ENCODE measurements around the gene SRC.

The SRC gene

DNA sequence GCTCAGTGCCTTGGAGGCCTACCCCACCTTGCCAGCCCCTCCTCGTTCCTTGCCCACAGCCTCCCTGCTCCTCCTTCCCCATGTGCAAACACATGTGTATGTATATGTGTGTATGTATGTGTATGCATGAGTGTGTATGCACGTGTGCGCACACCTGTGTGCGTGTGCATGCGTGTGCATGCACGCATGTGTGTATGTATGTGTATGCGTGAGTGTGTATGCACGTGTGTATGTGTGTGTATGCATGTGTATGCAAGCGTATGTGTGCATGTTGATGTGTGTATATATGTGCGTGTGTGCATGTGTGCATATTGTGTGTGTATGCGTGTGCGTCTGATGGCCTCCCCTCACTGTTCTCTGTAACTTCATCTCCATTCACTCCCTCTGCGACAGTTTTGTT is 74.7 kb downstream of the SRC start:
- no peaks in the 10 kb centered on the region for H3K36me3 ChIP-seq (ENCODE audit: insufficient read depth, low read length)
- no peaks in the 10 kb centered on the region for H3K27me3 ChIP-seq (ENCODE audit: insufficient read depth, low read length)
- no peak overlapping the region for H3K4me3 ChIP-seq (ENCODE audit: low read depth, low read length, poor library complexity, severe bottlenecking)
- H3K4me2 ChIP-seq (ENCODE audit: low read length): no peak overlapping the region
- H3K9me3 ChIP-seq (ENCODE audit: low read length): no peaks in the 10 kb centered on the region
- H3K27ac ChIP-seq (ENCODE audit: low read depth, low read length, poor library complexity, severe bottlenecking): no peak overlapping the region
- no peaks in the 10 kb centered on the region for H3K4me1 ChIP-seq (ENCODE audit: insufficient read depth, low read length, severe bottlenecking)
- no peak for TF ChIP-seq EZH2 (IDR thresholded peaks at IDR 0.05; ENCODE audit: borderline replicate concordance, low read length)
- TF ChIP-seq, protein P1, sequence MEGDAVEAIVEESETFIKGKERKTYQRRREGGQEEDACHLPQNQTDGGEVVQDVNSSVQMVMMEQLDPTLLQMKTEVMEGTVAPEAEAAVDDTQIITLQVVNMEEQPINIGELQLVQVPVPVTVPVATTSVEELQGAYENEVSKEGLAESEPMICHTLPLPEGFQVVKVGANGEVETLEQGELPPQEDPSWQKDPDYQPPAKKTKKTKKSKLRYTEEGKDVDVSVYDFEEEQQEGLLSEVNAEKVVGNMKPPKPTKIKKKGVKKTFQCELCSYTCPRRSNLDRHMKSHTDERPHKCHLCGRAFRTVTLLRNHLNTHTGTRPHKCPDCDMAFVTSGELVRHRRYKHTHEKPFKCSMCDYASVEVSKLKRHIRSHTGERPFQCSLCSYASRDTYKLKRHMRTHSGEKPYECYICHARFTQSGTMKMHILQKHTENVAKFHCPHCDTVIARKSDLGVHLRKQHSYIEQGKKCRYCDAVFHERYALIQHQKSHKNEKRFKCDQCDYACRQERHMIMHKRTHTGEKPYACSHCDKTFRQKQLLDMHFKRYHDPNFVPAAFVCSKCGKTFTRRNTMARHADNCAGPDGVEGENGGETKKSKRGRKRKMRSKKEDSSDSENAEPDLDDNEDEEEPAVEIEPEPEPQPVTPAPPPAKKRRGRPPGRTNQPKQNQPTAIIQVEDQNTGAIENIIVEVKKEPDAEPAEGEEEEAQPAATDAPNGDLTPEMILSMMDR (IDR thresholded peaks at IDR 0.05; ENCODE audit: low read length): no peak
- no peak overlapping the region for H3K9ac ChIP-seq (ENCODE audit: low read length)
- no peaks in the 10 kb centered on the region for H3K79me2 ChIP-seq (ENCODE audit: insufficient read depth, low read length)
- H3F3A ChIP-seq (ENCODE audit: insufficient read depth, low read length): no peaks in the 10 kb centered on the region
- H2AFZ ChIP-seq (ENCODE audit: low read length): no peak overlapping the region
- H4K20me1 ChIP-seq (ENCODE audit: insufficient read depth, low read length): no peaks in the 10 kb centered on the region
- no peaks in the 10 kb centered on the region for H3K9me2 ChIP-seq (ENCODE audit: low read depth, low read length)

GRCh38 chr20:37421060-37421905 is 75.3 kb downstream of the SRC start:
- Histone ChIP-seq H3K4me2 (ENCODE audit: low read length) (no peak overlapping the region), H3K27me3 (ENCODE audit: insufficient read depth, low read length) (no peaks in the 10 kb centered on the region), H3K27ac (ENCODE audit: low read depth, low read length, poor library complexity, severe bottlenecking) (no peak overlapping the region), H4K20me1 (ENCODE audit: insufficient read depth, low read length) (no peaks in the 10 kb centered on the region), H3K4me1 (ENCODE audit: insufficient read depth, low read length, severe bottlenecking) (no peaks in the 10 kb centered on the region), H3K9me3 (ENCODE audit: low read length) (no peaks in the 10 kb centered on the region), H3K9ac (ENCODE audit: low read length) (no peak overlapping the region), H3K9me2 (ENCODE audit: low read depth, low read length) (no peaks in the 10 kb centered on the region), H2AFZ (ENCODE audit: low read length) (no peak overlapping the region), H3K36me3 (ENCODE audit: insufficient read depth, low read length) (no peaks in the 10 kb centered on the region), H3K79me2 (ENCODE audit: insufficient read depth, low read length) (no peaks in the 10 kb centered on the region), H3K4me3 (ENCODE audit: low read depth, low read length, poor library complexity, severe bottlenecking) (no peak overlapping the region), H3F3A (ENCODE audit: insufficient read depth, low read length) (no peaks in the 10 kb centered on the region)
- TF ChIP-seq EZH2 (IDR thresholded peaks at IDR 0.05; ENCODE audit: borderline replicate concordance, low read length): no peak
- TF ChIP-seq, protein P1 (IDR thresholded peaks at IDR 0.05; ENCODE audit: low read length): no peak

DNA sequence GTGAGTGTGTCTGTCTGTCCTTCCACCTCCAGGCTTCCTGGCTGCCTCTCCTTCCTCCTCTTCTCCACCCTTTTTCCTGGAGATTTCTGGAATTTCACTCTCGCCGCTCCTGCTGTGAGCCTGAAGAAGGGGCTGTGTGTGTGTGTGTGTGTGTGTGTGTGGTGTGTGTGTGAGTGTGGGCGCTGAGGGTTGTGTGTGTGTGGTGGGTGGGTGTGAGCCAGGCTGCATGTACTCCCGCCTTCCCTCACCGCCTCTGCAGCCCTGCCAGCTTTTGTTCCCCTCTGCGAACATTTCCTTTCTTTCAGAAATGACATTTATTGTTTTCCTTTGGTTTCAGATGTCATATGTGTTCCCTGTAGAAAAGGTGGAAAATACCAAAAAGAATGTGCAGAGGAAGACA is 76.0 kb downstream of the SRC start:
- Histone ChIP-seq H3K79me2 (ENCODE audit: insufficient read depth, low read length) (no peaks in the 10 kb centered on the region), H3K9me2 (ENCODE audit: low read depth, low read length) (no peaks in the 10 kb centered on the region), H3K9me3 (ENCODE audit: low read length) (no peaks in the 10 kb centered on the region), H3K27me3 (ENCODE audit: insufficient read depth, low read length) (no peaks in the 10 kb centered on the region), H3F3A (ENCODE audit: insufficient read depth, low read length) (no peaks in the 10 kb centered on the region), H3K27ac (ENCODE audit: low read depth, low read length, poor library complexity, severe bottlenecking) (no peak overlapping the region), H3K9ac (ENCODE audit: low read length) (no peak overlapping the region), H3K4me3 (ENCODE audit: low read depth, low read length, poor library complexity, severe bottlenecking) (no peak overlapping the region), H3K4me1 (ENCODE audit: insufficient read depth, low read length, severe bottlenecking) (no peaks in the 10 kb centered on the region), H4K20me1 (ENCODE audit: insufficient read depth, low read length) (no peaks in the 10 kb centered on the region), H2AFZ (ENCODE audit: low read length) (no peak overlapping the region), H3K4me2 (ENCODE audit: low read length) (no peak overlapping the region), H3K36me3 (ENCODE audit: insufficient read depth, low read length) (no peaks in the 10 kb centered on the region)
- TF ChIP-seq, protein P1 (IDR thresholded peaks at IDR 0.05; ENCODE audit: low read length): no peak
- TF ChIP-seq EZH2 (IDR thresholded peaks at IDR 0.05; ENCODE audit: borderline replicate concordance, low read length): no peak

Data from OCI-LY1 (cell line).